Right kidney (tissue), 1 donor: ENCODE measurements around the gene ARHGEF35.
"Not testable (repeated sequence)": the region's sequence is repeated elsewhere in the genome, so short reads cannot be mapped to it uniquely, and the experiment has no call there.

Source experiments
- DNase-seq: peaks from one replicate; pipeline ENCODE4 v3.0.0-alpha.2; 2016

Gene ARHGEF35

DNA sequence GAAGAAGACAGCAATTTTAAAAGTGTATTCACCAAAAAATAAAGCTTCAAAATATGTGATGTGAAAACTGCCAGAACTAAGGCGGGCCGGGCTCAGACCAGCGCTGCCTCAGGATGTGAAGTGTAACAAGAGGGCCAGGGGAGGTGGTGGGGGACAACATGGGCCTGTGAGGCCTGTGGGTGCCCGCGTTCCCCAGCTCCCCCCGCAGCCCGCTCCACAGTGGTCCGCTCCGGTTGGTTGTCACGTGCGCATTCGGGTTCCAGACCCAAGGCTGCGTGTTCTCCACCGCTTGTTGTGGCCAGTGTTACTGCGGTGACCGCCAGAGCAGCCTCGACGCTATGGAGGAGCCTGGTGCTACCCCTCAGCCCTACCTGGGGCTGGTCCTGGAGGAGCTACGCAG, 12.5 kb downstream of the ARHGEF35 start, which contains the start of gene CTAGE4:
TSS of gene CTAGE4 (plus strand) at position 301 of the 400 bp plus-strand sequence. CDS start at position 339, 38 bp downstream.
- DNase-seq: not testable (repeated sequence)

DNA sequence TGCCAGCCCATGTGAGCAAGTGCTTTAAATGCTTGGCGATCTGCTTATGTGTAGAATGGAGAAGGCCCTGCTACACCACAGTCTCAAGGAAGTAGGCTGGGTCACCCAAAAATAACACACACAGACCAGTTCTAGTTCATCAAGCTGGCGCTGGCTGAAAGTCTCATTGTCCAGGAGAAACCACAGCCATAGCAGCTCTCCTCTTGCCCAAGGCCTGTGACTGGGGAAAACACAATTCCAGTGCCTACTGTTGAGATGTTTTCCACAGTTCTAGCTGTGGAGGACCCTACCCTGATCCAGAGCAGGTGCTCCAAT, 16.5 kb downstream of the ARHGEF35 start:
- DNase-seq: not testable (repeated sequence)

DNA sequence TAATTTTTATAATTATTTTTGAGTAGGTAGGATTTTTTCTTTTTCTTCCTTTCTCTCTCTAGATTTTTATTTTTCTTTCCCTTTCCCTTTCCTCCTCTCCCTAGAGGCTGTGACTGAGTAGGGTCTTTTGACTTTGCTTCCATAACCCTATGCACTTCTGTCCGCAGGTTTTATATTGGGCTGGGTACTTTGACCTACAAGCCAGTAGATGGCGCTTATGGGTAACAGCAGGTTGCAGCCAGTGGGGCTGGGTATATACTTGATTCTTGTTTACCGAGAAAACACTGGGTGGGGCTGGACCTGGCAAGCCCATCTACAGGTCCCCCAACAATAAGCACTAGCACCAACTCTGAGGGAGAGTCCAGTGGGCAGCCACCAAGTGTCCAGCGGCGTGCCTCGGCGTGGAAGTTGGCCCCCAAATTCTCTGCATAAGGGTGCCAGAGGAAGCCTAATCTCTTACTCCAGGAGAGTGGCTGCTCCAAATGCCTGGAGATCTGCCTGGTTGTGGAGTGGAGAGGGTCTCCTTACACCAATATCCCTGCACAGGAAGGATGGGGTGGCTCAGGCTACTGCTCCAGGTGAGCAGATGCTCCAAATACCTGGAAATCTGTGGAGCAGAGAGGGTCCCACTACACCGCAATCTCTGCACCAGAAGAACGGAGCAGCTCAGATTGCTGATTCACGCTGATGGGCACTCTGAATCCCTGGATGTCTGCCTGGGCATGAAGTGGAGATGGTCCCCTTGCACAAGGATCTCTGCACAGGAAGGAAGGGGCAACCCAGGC, 17.1 kb downstream of the ARHGEF35 start:
- DNase-seq: not testable (repeated sequence)

DNA sequence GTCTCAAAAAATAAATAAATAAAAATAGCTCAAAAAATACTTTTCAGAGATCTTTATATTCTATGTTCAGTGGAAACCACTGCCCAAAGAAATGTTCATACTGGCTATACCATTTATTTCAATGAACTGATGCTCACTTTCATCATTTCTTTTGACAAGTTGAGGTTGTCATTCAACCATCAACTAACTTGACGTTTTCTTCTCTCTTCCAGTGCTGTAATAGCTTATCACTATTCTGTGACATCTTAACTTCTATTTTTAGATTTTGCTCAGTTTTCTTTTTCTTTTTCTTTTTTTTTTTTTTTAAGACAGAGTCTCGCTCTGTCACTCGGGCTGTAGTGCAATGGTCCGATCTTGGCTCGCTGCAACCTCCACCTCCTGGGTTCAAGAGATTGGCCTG, 21.0 kb downstream of the ARHGEF35 start:
- no peak for DNase-seq

DNA sequence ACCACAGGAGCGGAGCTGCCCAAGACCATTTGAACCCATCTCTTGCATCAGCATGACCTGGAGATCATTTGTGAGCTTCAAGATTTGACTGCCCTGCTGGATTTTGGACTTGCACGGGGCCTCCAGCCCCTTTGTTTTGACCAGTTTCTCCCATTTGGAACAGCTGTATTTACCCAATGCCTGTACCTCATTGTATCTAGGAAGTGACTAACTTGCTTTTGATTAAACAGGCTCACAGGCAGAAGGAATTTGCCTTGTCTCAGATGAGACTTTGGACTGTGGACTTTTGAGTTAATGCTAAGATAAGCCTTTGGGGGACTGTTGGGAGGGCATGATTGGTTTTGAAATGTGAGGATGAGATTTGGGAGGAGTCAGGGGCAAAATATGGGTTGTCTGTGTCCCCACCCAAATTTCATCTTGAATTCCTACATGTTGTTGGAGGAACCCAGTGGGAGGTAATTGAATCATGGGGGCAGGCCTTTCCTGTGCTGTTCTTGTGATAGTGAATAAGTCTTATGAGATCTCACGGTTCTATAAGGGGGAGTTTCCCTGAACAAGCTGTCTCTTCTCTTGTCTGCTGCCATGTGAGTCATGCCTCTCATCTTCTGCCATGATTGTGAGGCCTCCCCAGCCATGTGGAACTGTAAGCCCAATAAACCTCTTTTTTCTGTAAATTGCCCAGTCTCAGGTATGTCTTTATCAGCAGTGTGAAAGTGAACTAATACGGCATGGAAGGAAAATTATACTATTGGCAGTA, 23.9 kb downstream of the ARHGEF35 start:
- DNase-seq: not testable (repeated sequence)

DNA sequence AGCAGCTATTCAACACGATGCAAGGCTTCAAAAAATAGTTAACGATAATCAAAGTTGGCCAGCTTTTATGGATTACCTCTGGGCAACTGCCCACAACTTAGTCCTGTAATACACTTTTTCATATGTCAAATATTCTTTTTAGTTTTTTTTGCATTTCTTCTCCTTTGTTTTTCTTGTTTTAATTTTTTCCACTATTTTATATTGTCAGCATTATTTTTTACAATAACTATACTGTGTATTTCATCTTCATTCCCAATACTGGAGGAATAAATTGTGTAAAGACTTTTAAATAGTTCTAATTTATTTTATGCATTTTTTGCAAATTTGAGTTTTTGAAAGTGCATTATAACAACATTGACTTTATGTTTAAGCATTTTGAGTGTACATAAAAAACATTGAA, 30.8 kb downstream of the ARHGEF35 start:
- no peak for DNase-seq

DNA sequence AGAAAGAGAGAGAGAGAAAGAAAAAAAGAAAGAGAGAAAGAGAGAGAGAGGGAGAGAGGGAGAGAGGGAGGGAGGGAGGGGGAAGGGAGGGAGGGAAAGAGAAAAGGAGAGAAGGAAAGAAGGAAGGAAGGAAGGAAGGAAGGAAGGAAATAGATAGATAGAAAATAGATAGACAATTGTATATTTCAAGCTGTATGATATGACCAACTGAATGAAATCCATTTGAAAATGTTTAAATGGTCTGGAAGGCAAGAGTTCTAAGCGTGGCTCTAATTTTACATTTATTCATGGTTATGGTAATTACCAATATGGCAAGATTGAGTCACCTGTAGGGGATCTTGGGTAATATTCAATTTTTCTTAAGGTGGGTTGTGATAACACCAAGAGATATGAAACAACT, 36.8 kb downstream of the ARHGEF35 start:
- no peak for DNase-seq

DNA sequence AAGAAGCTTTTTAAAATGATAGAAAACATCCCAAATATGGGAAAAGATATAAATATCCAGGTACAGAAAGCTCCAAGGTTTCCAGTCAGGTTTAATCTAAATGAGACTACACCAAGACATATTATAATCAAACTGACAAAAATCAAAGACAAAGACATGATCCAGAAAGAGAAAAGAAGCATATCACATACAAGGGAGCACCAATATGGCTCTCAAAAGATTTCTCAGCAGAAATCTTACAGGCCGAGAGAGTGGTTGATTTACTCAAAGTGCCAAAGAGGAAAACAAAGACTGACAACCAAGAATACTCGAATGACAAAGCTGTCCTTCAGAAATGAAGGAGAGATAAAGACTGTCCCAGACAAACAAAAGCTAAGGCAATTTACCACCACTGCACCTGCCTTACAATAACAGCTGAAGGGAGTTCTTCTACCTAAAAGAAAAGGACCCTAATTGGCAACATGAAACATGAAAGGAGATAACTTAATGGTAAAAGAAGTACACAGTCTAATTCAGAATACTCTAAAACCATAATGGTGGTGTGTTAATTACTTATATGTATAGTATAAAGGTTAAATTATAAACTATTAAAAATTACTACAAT, 47.3 kb downstream of the ARHGEF35 start:
- DNase-seq: no peak

DNA sequence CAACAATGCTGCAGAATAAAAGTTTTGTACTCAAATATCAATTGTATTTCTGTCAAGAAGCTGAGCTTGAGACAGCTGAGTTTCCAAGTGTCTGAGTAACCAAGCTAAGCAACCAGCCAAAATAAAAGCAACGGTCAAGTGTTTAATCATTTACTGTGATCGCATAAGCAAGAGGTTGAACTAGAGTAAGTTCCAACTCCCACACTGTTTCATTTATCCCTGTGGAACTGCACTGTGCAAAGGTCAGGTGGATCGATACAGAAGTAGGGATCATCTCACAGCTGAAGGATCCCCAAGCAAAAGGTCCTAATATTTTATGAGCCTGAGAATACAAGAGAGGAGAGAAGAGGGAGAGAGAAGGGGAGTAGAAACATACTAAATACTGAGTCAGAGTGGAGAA, 51.2 kb downstream of the ARHGEF35 start:
- DNase-seq: no peak

DNA sequence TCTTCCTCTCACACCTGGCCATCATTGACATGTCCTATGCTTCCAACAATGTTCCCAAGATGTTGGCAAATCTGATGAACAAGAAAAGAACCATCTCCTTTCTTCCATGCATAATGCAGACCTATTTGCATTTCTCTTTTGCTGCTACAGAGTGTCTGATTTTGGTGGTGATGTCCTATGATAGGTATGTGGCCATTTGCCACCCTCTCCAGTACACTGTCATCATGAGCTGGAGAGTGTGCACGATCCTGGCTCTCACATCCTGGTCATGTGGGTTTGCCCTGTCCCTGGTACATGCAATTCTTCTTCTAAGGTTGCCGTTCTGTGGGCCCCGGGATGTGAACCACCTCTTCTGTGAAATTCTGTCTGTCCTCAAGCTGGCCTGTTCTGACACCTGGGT, 53.4 kb downstream of the ARHGEF35 start:
- DNase-seq: no peak

DNA sequence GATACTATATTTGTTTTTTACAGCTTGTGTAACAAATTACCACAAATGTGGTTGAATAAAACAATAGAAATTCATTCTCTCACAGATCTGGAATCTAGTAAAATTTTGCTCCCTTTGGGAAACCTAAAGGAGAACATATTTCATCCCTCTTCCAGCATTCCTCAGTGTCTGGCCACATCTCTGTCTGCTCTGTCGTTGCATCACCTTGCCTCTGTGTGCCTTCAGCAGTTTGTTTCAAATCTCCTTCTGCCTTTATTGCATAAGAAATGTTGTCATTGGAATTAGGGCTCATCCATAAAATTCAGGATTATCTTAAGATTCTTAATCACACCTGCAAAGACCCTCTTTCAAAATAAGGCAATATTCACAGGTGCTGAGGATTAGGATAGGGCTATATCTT, 58.1 kb downstream of the ARHGEF35 start:
- DNase-seq: no peak
